ENCODE data around the gene JAZF1.

The JAZF1 gene

GRCh38 chr7:28078036-28078901 lies 102.3 kb downstream of the JAZF1 start:
- in situ Hi-C loops (cut with HindIII; ENCODE audit: low sequenced_read_pairs): no loop called here

- in situ Hi-C loops (cut with HindIII; ENCODE audit: low sequenced_read_pairs): no loop called here
Measured at GRCh38 chr7:28077616-28078015, 103.0 kb downstream of the JAZF1 start.

GRCh38 chr7:28076423-28077200 lies 104.0 kb downstream of the JAZF1 start:
- in situ Hi-C loops (cut with HindIII; ENCODE audit: low sequenced_read_pairs): no loop called here

GRCh38 chr7:28075674-28076358 lies 104.8 kb downstream of the JAZF1 start:
- in situ Hi-C loops (cut with HindIII; ENCODE audit: low sequenced_read_pairs): no loop called here

GRCh38 chr7:28072876-28073514 lies 107.6 kb downstream of the JAZF1 start:
- in situ Hi-C loops (cut with HindIII; ENCODE audit: low sequenced_read_pairs): no loop called here

- in situ Hi-C loops (cut with HindIII; ENCODE audit: low sequenced_read_pairs): no loop called here
Measured at GRCh38 chr7:28071570-28071969, 109.0 kb downstream of the JAZF1 start.

GRCh38 chr7:28070297-28071055 lies 110.1 kb downstream of the JAZF1 start:
- in situ Hi-C loops (cut with HindIII; ENCODE audit: low sequenced_read_pairs): no loop called here

- in situ Hi-C loops (cut with HindIII; ENCODE audit: low sequenced_read_pairs): no loop called here
Measured at GRCh38 chr7:28069807-28070206, 110.8 kb downstream of the JAZF1 start.

GRCh38 chr7:28069388-28069787 lies 111.2 kb downstream of the JAZF1 start:
- in situ Hi-C loops (cut with HindIII; ENCODE audit: low sequenced_read_pairs): no loop called here

- in situ Hi-C loops (cut with HindIII; ENCODE audit: low sequenced_read_pairs): no loop called here
Measured at GRCh38 chr7:28068811-28069216, 111.8 kb downstream of the JAZF1 start.

- in situ Hi-C loops (cut with HindIII; ENCODE audit: low sequenced_read_pairs): no loop called here
Measured at GRCh38 chr7:28067171-28067570, 113.4 kb downstream of the JAZF1 start.

GRCh38 chr7:28065721-28066285 lies 114.8 kb downstream of the JAZF1 start:
- in situ Hi-C loops (cut with HindIII; ENCODE audit: low sequenced_read_pairs): no loop called here

GRCh38 chr7:28065308-28065707 lies 115.3 kb downstream of the JAZF1 start:
- in situ Hi-C loops (cut with HindIII; ENCODE audit: low sequenced_read_pairs): no loop called here

GRCh38 chr7:28064437-28064836 lies 116.2 kb downstream of the JAZF1 start:
- in situ Hi-C loops (cut with HindIII; ENCODE audit: low sequenced_read_pairs): no loop called here

- in situ Hi-C loops (cut with HindIII; ENCODE audit: low sequenced_read_pairs): no loop called here
Measured at GRCh38 chr7:28062197-28062991, 118.2 kb downstream of the JAZF1 start.

GRCh38 chr7:28061824-28062196 lies 118.8 kb downstream of the JAZF1 start:
- in situ Hi-C loops (cut with HindIII; ENCODE audit: low sequenced_read_pairs): no loop called here

- in situ Hi-C loops (cut with HindIII; ENCODE audit: low sequenced_read_pairs): no loop called here
Measured at GRCh38 chr7:28060371-28060950, 120.1 kb downstream of the JAZF1 start.

- in situ Hi-C loops (cut with HindIII; ENCODE audit: low sequenced_read_pairs): no loop called here
Measured at GRCh38 chr7:28055161-28055544, 125.4 kb downstream of the JAZF1 start.

All from endothelial cell of hepatic sinusoid (primary cell).